ENCODE measurements around the gene OTOS. TPM values are rescaled to one million over a fixed set of nuclear protein-coding genes. Genes with fewer than 3 reads are reported as not detected.

The OTOS gene
- total RNA-seq, 2 donors from 2014 or later, result not detected

DNA sequence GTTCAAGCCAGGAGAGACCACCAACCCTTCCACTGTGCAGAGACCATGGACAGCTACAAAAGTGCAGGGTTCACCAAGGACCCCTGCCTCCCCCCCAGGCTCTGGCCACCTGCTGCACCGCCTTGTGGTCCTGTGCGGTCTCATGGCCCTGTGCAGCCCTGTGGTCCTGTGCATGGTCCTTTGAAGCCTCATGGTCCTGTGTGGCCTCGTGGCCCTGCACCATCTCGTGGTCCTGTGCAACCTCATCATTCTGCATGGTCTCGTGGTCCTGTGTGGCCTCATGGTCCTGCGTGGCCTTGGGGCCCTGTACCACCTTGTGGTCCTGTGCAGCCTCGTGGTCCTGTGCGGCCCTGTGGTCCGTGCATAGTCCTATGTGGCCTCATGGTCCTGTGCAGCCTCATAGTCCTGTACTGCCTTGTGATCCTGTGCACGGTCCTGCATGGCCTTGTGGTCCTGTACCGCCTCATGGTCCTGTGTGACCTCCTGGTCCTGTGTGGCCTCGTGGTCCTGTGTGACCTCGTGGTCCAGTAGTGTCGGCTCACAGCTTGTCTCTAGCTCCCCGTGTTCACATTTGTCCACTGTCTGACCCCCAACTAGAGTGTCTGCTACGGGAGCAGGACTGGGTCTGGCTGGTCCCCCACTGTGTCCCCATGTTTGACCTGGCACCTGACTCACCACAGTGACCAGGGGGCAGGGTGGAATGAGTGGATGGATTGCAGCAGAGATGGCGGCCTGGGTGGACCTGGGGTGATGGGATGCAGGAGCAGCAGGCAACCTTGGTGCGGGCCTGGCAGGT, 20.0 kb upstream of the OTOS start:
- Histone ChIP-seq H3K9me3 (no peaks in the 10 kb centered on the region), H3K4me1 (no peaks in the 10 kb centered on the region), H3K27me3 (no peaks in the 10 kb centered on the region), H3K36me3 (replicated peaks in 1 of 2; ENCODE audit: insufficient read depth in 1 of 2, low read depth in 2 of 2) (no peaks in the 10 kb centered on the region), H3K27ac (no peak overlapping the region), H3K4me3 (no peak overlapping the region)
- ATAC-seq (no peak), DNase-seq (no peak)
- WGBS, 2 donors, result 68 to 70% methylated on average over 5 to 18 of the region's 18 CpGs
- no peak for TF ChIP-seq POLR2A (IDR thresholded peaks at IDR 0.05)
- TF ChIP-seq, protein P1, sequence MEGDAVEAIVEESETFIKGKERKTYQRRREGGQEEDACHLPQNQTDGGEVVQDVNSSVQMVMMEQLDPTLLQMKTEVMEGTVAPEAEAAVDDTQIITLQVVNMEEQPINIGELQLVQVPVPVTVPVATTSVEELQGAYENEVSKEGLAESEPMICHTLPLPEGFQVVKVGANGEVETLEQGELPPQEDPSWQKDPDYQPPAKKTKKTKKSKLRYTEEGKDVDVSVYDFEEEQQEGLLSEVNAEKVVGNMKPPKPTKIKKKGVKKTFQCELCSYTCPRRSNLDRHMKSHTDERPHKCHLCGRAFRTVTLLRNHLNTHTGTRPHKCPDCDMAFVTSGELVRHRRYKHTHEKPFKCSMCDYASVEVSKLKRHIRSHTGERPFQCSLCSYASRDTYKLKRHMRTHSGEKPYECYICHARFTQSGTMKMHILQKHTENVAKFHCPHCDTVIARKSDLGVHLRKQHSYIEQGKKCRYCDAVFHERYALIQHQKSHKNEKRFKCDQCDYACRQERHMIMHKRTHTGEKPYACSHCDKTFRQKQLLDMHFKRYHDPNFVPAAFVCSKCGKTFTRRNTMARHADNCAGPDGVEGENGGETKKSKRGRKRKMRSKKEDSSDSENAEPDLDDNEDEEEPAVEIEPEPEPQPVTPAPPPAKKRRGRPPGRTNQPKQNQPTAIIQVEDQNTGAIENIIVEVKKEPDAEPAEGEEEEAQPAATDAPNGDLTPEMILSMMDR (IDR thresholded peaks at IDR 0.05), result no peak
- intact Hi-C loops (cut with DNase I), result no loop called here

DNA sequence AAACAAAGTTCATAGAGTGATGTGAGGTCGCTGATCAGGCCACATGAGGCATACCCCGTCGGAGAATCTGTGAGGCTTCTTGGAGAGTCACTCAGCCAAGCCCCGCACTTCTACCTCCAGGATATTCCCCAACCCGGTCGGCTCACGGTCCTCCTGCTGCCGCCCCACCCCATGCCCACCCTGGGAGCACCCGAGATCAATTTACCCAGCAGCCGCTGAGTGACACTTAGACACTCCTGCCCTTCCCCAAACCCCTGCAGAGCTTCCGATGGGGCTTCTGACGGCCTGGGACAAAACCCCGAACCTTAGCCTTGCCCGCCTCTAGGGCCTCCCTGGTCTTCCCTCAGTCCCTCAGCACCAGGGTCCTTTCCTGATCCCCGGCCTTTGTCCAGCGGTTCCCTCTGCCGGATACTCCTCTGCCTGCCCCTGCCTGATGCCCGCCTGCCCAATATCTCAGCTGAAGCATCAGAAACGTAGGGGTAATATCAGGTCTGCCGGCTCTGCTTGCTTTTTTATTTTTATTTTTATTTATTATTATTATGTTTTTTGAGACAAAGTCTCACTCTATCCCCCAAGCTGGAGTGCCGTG, 18.9 kb upstream of the OTOS start:
- no peaks in the 10 kb centered on the region for H3K9me3 ChIP-seq
- TF ChIP-seq, protein P1 (IDR thresholded peaks at IDR 0.05), result no peak
- TF ChIP-seq POLR2A (IDR thresholded peaks at IDR 0.05), result no peak
- no peak overlapping the region for H3K27ac ChIP-seq
- ATAC-seq (no peak), DNase-seq (no peak)
- H3K27me3 ChIP-seq, result no peaks in the 10 kb centered on the region
- no peak overlapping the region for H3K4me3 ChIP-seq
- H3K4me1 ChIP-seq, result no peaks in the 10 kb centered on the region
- 75 to 88% methylated on average over 19 to 21 of the region's 21 CpGs for WGBS, 2 donors
- H3K36me3 ChIP-seq (replicated peaks in 1 of 2; ENCODE audit: insufficient read depth in 1 of 2, low read depth in 2 of 2), result no peaks in the 10 kb centered on the region
- intact Hi-C loops (cut with DNase I), result no loop called here

DNA sequence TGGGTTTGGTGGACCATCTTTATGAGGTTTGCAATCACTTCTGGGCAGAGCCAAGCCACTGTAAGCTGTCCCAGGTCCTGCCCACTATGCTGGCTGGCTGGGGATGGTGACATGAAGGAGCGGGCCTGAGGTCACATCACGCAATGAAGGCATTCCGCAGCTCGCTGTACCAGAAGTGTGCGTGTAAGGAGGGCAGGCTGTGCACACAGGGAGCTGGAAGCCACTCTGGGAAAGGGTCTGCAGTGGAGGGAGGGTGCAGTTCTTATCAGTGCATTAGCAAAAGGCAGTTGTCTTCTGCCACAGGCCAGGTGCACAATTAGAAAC, 16.7 kb upstream of the OTOS start:
- Histone ChIP-seq H3K27me3 (no peaks in the 10 kb centered on the region), H3K9me3 (no peaks in the 10 kb centered on the region), H3K4me3 (no peak overlapping the region), H3K27ac (no peak overlapping the region), H3K36me3 (replicated peaks in 1 of 2; ENCODE audit: insufficient read depth in 1 of 2, low read depth in 2 of 2) (no peaks in the 10 kb centered on the region), H3K4me1 (no peaks in the 10 kb centered on the region)
- WGBS, 2 donors, result 71 to 83% methylated on average over 1 to 5 of the region's 5 CpGs
- ATAC-seq, result no peak
- no peak for TF ChIP-seq POLR2A (IDR thresholded peaks at IDR 0.05)
- TF ChIP-seq, protein P1 (IDR thresholded peaks at IDR 0.05), result no peak
- intact Hi-C loops (cut with DNase I), result no loop called here
- no peak for DNase-seq

DNA sequence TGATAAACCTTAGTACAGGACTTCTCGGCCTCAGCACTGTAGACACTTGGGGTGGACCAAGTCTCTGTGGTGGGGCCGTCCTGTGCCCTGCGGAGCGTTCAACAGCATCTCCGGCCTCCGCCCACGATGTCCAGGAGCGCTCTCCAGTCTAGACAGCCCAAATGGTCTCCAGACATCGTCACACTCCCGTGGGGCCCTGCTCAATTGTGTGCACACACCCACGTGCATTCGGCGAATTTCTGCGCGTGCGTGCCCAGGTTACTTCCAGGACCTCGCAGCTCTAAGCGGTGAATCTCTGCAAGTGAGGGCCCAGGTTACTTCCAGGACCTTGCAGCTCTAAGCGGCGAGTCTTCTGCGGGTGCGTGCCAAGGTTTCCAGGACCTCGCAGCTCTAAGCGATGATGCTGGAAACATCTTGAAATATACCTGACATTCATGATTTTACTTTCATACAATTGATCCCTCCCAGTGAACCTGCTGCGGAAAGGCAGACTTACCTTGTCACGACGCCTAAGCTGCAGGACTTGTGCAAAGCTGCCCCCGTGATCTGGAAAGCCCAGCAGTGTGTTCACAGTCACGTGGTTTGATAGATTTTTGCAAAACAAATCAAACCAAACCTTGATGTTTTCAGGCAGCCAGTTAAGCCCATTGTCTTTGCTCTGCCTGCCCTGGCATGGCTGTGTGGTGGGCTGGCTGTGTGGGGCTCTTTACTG, 16.1 kb upstream of the OTOS start:
- no peak overlapping the region for H3K27ac ChIP-seq
- H3K4me1 ChIP-seq, result no peaks in the 10 kb centered on the region
- DNase-seq, result no peak

More for the DNA sequence above, 16.1 kb upstream of the OTOS start:
- no peaks in the 10 kb centered on the region for H3K9me3 ChIP-seq
- WGBS, 2 donors, result 70 to 80% methylated on average over 23 to 29 of the region's 29 CpGs
- no peaks in the 10 kb centered on the region for H3K27me3 ChIP-seq
- no peaks in the 10 kb centered on the region for H3K36me3 ChIP-seq (replicated peaks in 1 of 2; ENCODE audit: insufficient read depth in 1 of 2, low read depth in 2 of 2)
- no peak for TF ChIP-seq POLR2A (IDR thresholded peaks at IDR 0.05)
- TF ChIP-seq, protein P1 (IDR thresholded peaks at IDR 0.05), result no peak
- intact Hi-C loops (cut with DNase I), result no loop called here
- H3K4me3 ChIP-seq, result no peak overlapping the region
- ATAC-seq, result no peak
